Left renal pelvis (tissue), 4 donors: ENCODE measurements around the gene PMVK. TPM values are rescaled to one million over a fixed set of nuclear protein-coding genes. Genes with fewer than 3 reads are reported as not detected.
"Not testable (repeated sequence)": the region's sequence is repeated elsewhere in the genome, so short reads cannot be mapped to it uniquely, and the experiment has no call there.

Source experiments
- DNase-seq, 4 donors: peaks; one replicate each; pipeline ENCODE4 v3.0.0-alpha.2; 2013; ENCODE audit warnings: low read depth in 4 of 4, low spot score in 3 of 4
- polyA plus RNA-seq, 4 donors: library from polyadenylated mRNA; unstranded; fragments of 120-200 nt; gene quantifications; one replicate each; pipeline ENCODE4 v1.2.1, GENCODE V29; 2013; ENCODE audit not compliant: insufficient read length in 4 of 4

The PMVK gene
- polyA plus RNA-seq, 4 donors: 25.2 to 40.1 (median 35.4) TPM

DNA sequence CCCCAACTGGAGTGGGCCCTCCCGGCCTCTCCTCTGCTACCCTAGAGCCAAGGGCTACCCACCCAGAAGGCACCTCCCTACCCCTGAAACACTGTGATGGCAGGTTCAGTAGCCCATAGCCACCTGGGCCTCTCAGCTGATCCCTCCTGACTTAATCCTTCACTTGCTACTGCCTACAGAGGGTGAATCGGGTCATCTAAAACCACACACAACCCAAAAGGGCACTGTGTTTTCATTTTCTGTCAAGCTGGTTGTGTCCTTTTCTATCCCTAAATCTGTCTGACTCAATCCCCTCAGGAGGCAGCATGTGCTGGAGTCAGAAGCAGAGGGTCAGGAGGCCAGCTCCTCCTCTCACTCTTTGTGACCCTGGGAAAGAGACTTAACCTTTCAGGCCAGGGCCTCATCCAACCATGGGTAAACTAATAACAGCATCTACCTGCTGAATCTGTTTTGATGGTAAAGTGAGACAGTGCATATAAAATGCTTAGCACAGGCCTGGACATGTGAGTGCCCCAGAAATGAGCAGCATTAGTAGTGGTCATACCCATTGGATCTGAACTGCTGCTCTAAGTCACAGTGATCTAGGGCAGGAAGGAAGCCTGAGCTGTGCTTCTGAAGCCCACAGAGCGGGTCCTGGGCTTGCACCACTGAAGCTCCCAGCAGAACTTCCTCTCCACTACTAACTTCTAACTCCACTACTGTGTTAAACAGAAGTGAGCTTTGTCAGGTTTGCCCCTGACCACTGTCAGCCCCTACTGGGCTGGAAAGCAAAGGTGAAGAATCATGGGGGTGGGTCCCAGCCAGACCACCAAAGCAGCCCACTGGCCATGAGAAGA, 11.0 kb downstream of the PMVK start:
- no peak for DNase-seq

GRCh38 chr1:154923695-154924094, 12.8 kb downstream of the PMVK start:
- no peak for DNase-seq

DNA sequence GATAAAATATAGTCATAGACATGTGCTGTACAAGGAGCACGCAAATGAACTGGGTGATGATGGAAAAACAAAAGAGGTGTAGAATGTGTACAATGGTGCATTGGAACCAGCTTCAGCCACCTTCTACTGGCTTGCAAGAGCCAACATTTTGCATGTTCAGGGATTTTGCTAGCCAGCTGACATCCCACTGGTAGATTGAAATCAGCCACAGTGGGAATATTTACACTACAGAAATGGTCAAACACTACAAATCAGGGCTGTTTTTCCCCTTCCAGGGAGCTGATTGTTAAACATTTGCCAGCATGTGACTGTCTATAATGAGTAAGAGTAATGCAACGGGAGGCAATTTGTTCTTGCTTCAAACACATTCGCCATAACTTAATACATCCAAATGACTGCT, 23.2 kb downstream of the PMVK start:
- DNase-seq: no peak

DNA sequence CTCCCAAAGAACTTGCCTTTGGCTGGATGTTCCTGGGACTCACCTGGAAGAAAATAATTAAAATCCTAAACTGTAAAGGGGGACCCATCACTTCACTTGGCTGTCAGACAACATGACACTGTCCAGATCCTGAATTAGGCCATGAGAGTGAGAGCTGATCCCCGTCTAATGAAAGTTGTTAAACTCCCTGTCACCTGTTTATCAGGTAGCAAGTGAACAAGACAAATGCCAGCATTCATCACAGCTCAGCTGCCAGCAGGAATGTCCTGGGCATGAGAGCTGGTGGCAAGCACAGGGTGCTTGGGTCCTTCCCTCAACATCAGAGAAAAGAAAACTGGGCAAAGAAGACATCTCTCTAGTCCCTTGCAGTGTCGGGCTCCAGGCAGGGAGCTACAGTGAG, 23.8 kb downstream of the PMVK start:
- DNase-seq: no peak

GRCh38 chr1:154911691-154912550, 24.6 kb downstream of the PMVK start:
- DNase-seq: no peak

DNA sequence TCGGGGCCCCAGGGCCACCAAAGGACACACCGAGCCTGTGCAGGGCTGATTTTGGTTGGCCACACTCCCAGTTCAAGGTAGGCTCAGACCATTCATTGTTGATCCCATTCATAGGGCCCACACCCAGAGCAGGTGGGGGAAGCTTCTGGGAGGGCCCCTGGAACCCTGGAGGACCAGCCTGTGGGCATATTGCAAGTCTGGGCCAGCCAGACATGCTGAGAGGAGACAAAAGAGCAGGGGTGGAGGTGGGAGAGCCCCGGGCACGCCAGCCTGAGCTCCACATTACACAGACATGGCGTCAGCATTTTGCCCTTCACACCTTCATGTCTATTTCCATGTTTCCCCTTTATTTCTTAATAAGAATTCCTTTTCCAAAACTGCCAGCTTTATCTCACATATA, 25.7 kb downstream of the PMVK start:
- DNase-seq: no peak

DNA sequence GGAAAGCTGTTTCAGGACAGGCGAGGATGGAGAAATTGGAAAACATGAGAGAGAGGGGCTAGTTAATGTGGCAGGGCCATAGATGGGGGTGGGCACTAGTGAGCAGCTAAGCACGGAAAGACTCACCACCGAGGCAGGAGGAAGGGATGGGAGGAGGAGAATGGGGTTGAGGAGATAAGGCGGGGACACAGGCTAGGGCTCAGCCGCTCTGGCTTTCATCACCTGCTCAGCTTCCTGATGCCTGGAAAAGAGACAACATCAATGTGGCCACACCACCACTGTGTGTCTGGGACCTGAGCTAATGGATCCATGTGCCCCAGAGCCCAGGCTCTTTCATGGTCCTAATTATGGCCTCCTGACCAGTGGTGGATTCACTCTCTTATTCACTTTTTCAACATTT, 27.6 kb downstream of the PMVK start:
- no peak for DNase-seq

DNA sequence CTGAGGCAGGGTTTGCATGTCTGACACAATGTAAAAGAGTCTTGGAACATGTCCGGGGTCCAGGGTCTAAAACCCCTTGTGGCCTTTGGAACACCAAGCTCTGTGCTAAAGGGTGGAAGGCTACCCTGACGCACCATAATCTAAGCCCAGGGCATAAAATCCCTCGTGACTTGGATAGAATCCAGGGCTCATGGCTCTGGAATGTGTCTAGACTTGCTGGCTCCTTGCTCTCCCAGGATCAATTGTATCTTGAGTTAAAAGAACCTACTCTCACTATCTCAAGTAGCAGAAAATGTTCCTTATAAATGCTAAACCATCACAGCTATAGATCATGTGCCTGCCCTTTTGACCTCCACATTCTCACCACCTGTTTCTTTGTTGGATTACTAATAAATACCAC, 28.4 kb downstream of the PMVK start:
- not testable (repeated sequence) for DNase-seq

DNA sequence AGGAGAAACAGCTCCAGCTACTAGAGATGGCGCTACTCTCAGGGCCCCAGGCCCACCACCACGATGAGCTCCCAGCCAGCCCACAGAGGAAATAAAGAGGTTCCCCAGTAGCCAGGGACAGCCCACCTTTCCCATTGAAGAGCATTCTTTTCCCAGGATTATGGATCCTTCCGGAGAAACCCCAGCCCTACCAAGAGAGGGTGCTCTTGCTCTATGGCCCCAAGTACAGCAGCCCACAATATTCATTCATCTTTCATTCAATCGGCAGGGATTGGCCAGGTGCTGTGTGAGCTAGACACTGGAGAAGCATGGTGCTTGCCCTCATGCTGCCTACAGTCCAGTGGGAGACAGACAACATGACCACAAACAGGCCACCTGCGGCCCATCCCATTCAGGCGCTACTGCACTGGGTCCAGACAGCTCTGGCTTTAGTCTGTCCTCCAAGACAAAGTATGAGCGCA, 29.9 kb downstream of the PMVK start:
- no peak for DNase-seq

DNA sequence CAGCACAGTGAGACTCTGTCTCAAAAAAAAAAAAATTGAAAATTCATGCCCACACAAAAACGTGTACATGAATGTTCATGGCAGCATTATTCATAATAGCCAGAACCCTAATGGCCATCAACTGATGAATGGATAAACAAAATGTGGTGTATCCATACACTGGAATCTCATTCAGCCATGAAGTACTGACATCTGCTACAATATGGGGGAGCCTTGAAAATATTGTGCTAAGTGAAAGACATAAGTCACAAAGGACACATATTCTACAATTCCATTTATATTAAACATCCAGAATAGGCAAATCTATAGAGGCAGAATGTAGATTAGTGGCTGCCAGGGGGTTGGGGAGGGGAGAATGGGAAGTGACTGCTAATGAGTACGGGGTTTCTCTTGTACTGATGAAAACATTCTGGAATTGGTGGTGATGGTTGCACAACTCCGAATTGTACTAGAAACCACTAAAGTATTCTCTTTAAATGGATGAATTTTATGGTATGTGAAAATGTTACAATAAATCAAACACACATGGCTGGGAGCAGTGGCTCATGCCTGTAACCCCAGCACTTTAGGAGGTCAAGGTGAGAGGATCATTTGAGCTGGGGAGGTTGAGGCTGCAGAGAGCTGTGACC, 33.5 kb downstream of the PMVK start:
- no peak for DNase-seq

DNA sequence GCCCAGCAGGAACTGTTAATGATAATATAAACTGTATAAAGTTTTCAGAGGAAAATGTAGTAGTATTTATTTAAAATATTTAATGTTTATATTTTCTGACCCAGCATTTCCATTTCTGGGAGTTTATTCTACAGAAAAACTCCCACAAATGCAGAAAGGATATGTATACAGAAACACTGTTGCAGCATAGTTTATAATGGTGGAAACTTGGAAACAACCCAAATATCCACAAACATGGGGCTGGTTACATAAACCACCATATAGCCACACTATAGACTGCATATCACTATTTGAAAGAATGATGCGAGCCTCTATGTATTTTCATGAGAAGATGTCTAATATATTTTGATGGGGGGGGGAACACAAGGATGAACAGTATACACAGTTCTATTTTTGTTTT, 34.9 kb downstream of the PMVK start:
- DNase-seq: no peak

- no peak for DNase-seq
Measured at GRCh38 chr1:154899041-154899440, 37.5 kb downstream of the PMVK start.

- DNase-seq: no peak
Measured at GRCh38 chr1:154896771-154897286, 39.7 kb downstream of the PMVK start.

DNA sequence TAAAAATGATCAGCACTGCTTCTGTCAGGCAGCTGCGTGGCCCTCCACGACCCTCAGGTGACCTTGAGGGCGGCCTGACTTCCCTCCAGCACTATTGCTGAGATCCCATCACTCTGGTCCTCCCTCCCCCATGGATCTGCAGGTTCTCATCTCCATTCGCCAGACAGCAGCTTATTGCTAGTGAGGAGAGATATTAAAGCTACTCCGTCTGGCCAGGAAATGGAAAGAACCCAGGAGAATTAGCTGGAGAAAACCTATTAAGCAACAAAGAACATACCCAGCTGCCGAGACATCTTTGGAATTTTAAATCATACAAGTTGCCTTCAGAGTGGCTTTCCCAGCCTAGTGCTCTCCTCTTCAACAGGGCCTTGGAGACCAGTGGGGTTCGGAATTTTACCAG, 40.7 kb downstream of the PMVK start:
- DNase-seq: no peak

DNA sequence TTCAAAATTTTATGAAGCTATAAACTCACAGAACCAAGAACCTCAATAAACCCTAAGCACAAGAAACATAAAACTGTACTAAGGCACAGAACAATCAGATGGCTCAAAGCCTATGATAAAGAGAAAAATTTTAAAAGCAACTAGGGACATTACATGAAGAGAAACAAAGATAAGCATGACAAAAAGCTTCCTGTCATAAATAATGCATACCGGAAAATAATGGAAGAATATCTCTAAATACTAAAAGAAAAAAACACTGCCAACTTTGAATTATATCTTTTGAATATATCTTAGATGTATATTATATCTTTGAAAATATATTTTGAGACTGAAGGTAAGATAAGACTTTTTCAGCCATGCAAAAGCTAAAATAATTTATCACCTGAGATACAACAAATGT, 45.1 kb downstream of the PMVK start:
- no peak for DNase-seq

- no peak for DNase-seq
Measured at GRCh38 chr1:154888757-154889156, 47.8 kb downstream of the PMVK start.

- DNase-seq: no peak
Measured at GRCh38 chr1:154886281-154887015, 50.1 kb downstream of the PMVK start.

DNA sequence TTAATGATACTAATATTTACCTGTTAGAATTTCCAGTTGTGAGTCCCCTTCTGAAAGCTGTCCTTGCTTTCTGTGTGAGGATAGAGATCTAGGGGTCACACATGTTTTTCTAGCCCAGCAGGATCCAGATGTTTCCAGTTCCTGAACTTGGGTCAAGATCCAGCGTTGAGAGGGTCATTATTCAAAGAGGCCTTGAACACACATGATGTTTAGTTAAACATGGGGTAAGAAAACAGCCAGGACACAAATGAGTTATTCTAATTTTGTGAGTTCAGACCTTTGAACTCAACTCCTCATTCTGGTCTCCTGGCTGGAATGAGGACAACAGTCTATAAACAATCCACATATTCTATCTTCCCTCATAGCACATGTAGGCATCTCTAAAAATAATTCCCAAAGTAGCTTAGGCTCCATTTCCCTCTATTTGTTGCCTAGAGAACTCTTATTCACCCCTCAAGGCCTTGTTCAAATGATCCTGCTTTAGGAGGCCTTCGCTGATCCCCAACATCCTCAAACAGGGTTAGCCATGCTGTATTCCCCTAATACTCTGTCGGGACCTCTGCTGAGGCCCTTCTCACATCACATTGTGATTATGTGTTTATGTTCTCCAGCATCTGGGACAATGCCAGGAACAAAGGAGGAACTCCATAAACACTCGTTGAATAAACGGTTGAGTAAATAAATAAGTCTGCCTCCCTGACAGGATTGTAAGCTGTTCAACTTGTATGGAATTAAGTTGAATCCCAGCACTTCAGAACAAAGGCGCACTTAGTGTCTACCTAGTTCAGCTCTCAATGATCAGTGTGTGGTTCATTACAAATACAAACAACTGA, 51.4 kb downstream of the PMVK start:
- DNase-seq: no peak
